Activated naive CD4-positive, alpha-beta T cell treated with anti-CD3 and anti-CD28 coated beads, Interleukin-2, amount 50 U/mL, for 72 hours (primary cell): Measurements from ENCODE around the gene TFCP2L1. TPM values are rescaled to one million over a fixed set of nuclear protein-coding genes. Genes with fewer than 3 reads are reported as not detected.
"Not testable (repeated sequence)": the region's sequence is repeated elsewhere in the genome, so short reads cannot be mapped to it uniquely, and the experiment has no call there.

ENCODE experiments used
- ATAC-seq, 2 donors: fragments of 150-1000 bp; cut with Tn5 transposase; 2 replicates each; pipeline ENCODE4 v1.10.0; 2021; ENCODE audit warnings: mild to moderate bottlenecking in 2 of 2, moderate library complexity in 2 of 2
- DNase-seq, 2 donors: peaks; one replicate each; pipeline ENCODE4 v3.0.0; 2021 to 2022; ENCODE audit warnings: low spot score in 2 of 2
- H3K27ac Mint-ChIP-seq, 2 donors: one replicate each; pipeline ENCODE4 v1.8.0; 2022; ENCODE audit warnings: mild to moderate bottlenecking in 2 of 2, mixed read lengths in 2 of 2
- H3K36me3 Mint-ChIP-seq, 2 donors: one replicate each; pipeline ENCODE4 v1.8.0; 2022; ENCODE audit warnings: mixed read lengths in 2 of 2
- H3K9me3 Mint-ChIP-seq, 2 donors: one replicate each; pipeline ENCODE4 v1.8.0; 2022; ENCODE audit warnings: mixed read lengths in 2 of 2
- total RNA-seq, 2 donors: library from RNA; stranded (reverse); gene quantifications; one replicate each; pipeline ENCODE4 v1.2.3, GENCODE V29; 2022

TFCP2L1 gene
- under 1 TPM in 1 of 2 donors, not detected in 1; 0.06 TPM for total RNA-seq

DNA sequence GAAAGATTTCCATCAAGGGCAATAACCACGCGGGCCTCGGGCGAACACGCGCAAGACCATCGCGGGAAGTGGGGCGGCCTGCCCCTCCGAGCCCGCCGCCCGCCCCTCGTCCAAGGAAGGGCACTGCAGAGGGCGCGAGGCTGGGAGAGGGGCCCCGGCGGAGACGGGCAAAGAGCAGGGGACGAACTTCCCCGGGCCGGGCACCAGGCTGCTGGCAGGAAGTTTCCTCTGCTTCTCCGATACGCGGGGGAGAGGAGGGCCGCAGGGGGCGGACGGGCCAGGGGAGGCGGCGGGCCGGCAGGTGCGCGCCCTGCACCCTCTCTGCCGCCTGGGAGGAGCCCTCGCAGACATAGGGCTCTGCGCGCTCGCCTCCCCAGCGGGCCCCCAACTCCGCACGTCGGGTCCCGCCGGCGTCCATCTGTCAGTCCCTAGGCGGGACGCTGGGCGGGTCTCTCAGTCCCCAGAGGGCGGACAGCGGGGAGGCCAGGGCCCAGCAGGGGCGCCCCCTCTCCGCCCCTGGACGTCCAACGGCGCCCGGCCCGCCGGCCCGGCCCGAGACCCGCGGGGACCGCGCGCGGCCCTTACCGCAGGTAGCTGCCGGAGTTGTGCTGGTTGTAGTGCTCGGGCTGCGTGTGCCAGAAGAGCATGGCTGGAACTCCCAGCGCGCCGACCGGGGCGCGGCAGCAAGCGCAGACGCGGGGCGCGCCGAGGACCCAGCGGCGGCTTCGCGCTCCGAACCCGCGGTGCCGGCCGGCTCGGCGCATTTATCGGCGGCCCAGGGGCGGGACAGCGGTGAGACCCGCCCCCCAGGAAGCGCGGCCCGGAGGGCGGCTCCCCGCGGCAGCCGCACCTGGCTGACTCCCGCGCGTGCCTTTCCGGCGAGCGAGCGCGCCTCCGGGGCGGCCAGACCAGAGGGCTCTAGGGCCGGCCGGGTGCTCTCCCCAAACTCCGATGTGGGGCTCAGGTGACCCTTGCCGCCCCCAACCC, at the start of gene TFCP2L1:
TFCP2L1 (minus strand) TSS at position 740 of the 987 bp plus-strand sequence; CDS start at position 647, 93 bp downstream.
- ATAC-seq = peak; percentile 33 to 84
- peak in 1 of 2 donors; percentile 57 for DNase-seq
- Mint-ChIP-seq H3K27ac (no peak within 1 kb of the TSS), H3K36me3 (peaks cover 0 to 6% of the 10 kb centered on the region in 2 donors), H3K9me3 (no peaks in the 10 kb centered on the region)

GRCh38 chr2:121333834-121334558, 49.0 kb upstream of the TFCP2L1 start:
- Mint-ChIP-seq H3K27ac (no peak overlapping the region), H3K9me3 (no peaks in the 10 kb centered on the region), H3K36me3 (no peaks in the 10 kb centered on the region)
- ATAC-seq = peak in 1 of 2 donors; percentile 30
- DNase-seq = peak in 1 of 2 donors; percentile 3

GRCh38 chr2:121333231-121333630, 48.2 kb upstream of the TFCP2L1 start:
- H3K27ac Mint-ChIP-seq = no peak overlapping the region
- no peaks in the 10 kb centered on the region for H3K9me3 Mint-ChIP-seq
- ATAC-seq = no peak

DNA sequence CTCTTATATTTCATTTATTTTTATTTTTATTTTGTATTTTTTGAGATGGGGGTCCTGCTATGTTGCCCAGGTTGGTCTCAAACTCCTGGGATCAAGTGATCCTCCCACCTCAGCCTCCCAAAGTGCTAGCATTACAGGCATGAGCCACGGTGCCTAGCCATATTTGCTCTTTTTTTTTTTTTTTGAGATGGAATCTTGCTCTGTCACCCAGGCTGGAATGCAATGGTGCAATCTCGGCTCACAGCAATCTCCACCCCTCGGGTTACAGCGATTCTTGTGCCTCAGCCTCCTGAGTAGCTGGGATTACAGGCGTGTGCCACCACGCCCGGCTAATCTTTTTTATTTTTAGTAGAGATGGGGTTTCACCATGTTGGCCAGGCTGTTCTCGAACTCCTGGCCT, 46.3 kb upstream of the TFCP2L1 start:
- not testable (repeated sequence) for H3K9me3 Mint-ChIP-seq, H3K36me3 Mint-ChIP-seq, H3K27ac Mint-ChIP-seq, ATAC-seq
- DNase-seq = peak in 1 of 2 donors; percentile 26

More at GRCh38 chr2:121333231-121333630, 48.2 kb upstream of the TFCP2L1 start:
- DNase-seq = no peak
- H3K36me3 Mint-ChIP-seq = no peaks in the 10 kb centered on the region

GRCh38 chr2:121330921-121331320, 45.9 kb upstream of the TFCP2L1 start:
- no peaks in the 10 kb centered on the region for H3K36me3 Mint-ChIP-seq
- no peak for ATAC-seq
- no peak overlapping the region for H3K27ac Mint-ChIP-seq

GRCh38 chr2:121329786-121330185, 44.8 kb upstream of the TFCP2L1 start:
- DNase-seq (no peak), ATAC-seq (no peak)
- no peaks in the 10 kb centered on the region for H3K9me3 Mint-ChIP-seq
- no peaks in the 10 kb centered on the region for H3K36me3 Mint-ChIP-seq
- peak overlapping the region in 1 of 2 donors; percentile 76 for H3K27ac Mint-ChIP-seq

More at GRCh38 chr2:121330921-121331320, 45.9 kb upstream of the TFCP2L1 start:
- DNase-seq = no peak
- H3K9me3 Mint-ChIP-seq = no peaks in the 10 kb centered on the region

GRCh38 chr2:121326628-121327027, 41.6 kb upstream of the TFCP2L1 start:
- ATAC-seq (no peak), DNase-seq (no peak)
- H3K27ac Mint-ChIP-seq = no peak overlapping the region
- H3K36me3 Mint-ChIP-seq = no peaks in the 10 kb centered on the region
- no peaks in the 10 kb centered on the region for H3K9me3 Mint-ChIP-seq

DNA sequence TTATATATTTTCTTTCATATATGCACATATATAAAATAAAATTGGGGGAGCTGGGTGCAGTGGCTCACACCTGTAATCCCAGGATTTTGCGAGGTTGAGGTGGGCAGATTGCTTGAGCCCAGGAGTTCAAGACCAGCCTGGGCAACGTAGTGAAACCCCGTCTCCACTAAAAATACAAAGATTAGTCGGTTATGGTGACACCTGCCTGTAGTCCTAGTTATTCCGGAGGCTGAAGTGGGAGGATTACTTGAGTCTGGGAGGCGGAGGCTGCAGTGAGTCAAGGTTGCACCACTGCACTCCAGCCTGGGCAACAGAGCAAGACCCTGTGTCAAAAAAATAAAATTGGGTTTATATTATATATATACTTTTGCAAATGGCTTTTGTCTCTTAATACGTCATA, 39.6 kb upstream of the TFCP2L1 start:
- ATAC-seq (no peak), DNase-seq (no peak)
- Mint-ChIP-seq H3K36me3 (no peaks in the 10 kb centered on the region), H3K27ac (no peak overlapping the region), H3K9me3 (no peaks in the 10 kb centered on the region)

- ATAC-seq (no peak), DNase-seq (no peak)
- Mint-ChIP-seq H3K27ac (no peak overlapping the region), H3K36me3 (no peaks in the 10 kb centered on the region), H3K9me3 (no peaks in the 10 kb centered on the region)
These were observed 36.5 kb upstream of the TFCP2L1 start for GRCh38 chr2:121321476-121321875.

GRCh38 chr2:121319941-121320340, 34.9 kb upstream of the TFCP2L1 start:
- no peak for ATAC-seq
- H3K27ac Mint-ChIP-seq = no peak overlapping the region
- H3K9me3 Mint-ChIP-seq = no peaks in the 10 kb centered on the region
- no peaks in the 10 kb centered on the region for H3K36me3 Mint-ChIP-seq
- no peak for DNase-seq

DNA sequence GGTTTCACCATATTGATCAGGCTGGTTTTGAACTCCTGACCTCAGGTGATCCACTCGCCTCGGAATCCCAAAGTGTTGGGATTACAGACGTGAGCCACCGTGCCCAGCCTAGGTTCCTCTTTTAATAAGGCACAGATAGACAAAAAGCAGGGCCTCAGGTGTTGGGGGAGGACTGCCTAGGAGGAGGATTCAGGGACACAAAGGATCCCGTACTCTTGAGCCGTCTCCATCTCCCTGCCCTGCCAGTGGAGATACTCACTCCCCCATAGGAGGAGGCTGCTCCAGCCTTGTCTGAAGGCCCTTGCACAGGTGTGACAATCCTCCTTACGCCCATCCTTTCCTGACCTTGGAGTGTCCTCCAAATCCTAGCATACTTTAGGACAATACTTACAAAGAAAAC, 32.0 kb upstream of the TFCP2L1 start:
- ATAC-seq = no peak
- Mint-ChIP-seq H3K27ac (no peak overlapping the region), H3K36me3 (no peaks in the 10 kb centered on the region), H3K9me3 (no peaks in the 10 kb centered on the region)
- DNase-seq = no peak

- not testable (repeated sequence) for ATAC-seq, H3K36me3 Mint-ChIP-seq, DNase-seq, H3K27ac Mint-ChIP-seq, H3K9me3 Mint-ChIP-seq
These were observed 28.7 kb upstream of the TFCP2L1 start for GRCh38 chr2:121313701-121314100.

DNA sequence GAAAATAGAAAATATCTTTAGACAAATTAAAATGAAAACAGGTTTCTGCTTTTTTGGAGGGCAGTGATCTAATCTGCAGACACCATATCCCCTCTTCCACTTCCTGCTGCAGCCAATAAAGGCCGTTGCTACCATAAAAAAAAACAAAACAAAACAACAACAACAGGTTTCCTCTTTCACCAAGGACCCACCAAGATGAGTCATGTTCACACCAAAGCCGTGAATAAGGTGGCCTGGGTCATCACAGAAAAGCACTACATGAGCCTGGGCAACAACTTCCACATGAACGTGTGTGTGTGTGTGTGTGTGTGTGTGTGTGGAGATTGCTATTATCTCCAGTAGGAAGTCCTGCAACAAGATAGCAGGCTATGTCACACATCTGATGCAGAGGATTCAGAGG, 24.8 kb upstream of the TFCP2L1 start:
- ATAC-seq (peak in 1 of 2 donors; percentile 49), DNase-seq (no peak)
- Mint-ChIP-seq H3K9me3 (peaks cover 0 to 4% of the 10 kb centered on the region in 2 donors), H3K27ac (no peak overlapping the region), H3K36me3 (no peaks in the 10 kb centered on the region)

DNA sequence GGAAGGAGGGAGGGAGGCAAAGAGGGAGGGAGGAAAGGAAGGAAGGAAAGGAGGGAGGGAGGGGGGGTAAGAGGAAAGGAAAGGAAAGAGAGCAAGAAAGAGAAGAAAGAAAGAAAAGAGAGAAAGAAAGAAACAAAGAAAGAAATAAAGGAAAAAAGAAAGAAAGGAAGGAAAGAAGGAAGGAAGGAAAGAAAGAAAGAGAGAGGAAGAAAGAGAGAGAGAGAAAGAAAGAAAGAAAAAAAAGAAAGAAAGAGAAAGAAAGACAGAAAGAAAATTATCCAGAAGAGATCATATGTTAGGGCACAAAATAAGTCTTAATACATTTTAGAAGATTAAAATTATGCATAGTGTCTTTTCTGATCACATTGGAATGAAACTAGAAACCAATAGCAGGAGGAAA, 24.3 kb upstream of the TFCP2L1 start:
- DNase-seq (no peak), ATAC-seq (no peak)
- H3K27ac Mint-ChIP-seq = no peak overlapping the region
- peaks cover 0 to 4% of the 10 kb centered on the region in 2 donors for H3K9me3 Mint-ChIP-seq
- H3K36me3 Mint-ChIP-seq = no peaks in the 10 kb centered on the region

DNA sequence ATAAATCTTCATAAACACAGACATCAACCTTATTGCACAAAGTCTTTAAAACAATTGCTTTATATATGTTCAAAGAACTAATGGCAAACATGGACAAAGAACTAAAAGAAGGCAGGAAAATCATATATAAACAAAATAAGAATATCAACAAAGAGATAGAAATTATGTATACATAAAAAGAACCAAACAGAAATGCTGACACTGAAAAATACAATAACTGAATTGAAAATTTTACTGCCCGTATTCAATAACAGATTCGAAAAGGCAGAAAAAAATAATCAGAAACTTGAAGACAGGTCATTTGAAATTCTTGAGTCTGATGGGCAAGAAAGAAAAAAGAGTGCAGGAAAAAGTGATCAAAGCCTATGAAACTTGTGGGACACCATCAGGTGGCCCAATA, 22.0 kb upstream of the TFCP2L1 start:
- ATAC-seq (no peak), DNase-seq (no peak)
- peaks cover 0 to 4% of the 10 kb centered on the region in 2 donors for H3K9me3 Mint-ChIP-seq
- H3K27ac Mint-ChIP-seq = no peak overlapping the region
- H3K36me3 Mint-ChIP-seq = no peaks in the 10 kb centered on the region

DNA sequence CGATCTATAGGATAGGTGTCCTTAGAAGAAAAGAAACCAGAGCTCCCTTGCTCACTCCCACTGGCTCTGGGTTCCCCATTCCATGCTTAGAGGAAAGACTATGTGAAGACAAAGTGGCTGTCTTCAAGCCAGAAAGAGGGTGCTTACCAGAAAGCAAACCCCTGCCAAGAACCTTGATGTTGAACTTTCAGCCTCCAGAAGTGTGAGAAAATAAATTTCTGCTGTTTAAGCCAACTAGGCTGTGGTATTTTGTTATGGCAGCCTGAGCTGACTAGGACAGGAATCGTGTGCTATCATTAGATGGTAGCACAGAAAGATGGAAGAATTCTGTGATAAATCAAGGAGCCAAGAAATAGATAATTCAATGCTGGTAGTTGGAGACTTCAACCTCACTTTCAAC, 19.9 kb upstream of the TFCP2L1 start:
- Mint-ChIP-seq H3K9me3 (peaks cover 0 to 4% of the 10 kb centered on the region in 2 donors), H3K36me3 (no peaks in the 10 kb centered on the region), H3K27ac (no peak overlapping the region)
- DNase-seq = no peak
- ATAC-seq = no peak
